Measurements from ENCODE around the gene TTL.

Gene TTL

DNA sequence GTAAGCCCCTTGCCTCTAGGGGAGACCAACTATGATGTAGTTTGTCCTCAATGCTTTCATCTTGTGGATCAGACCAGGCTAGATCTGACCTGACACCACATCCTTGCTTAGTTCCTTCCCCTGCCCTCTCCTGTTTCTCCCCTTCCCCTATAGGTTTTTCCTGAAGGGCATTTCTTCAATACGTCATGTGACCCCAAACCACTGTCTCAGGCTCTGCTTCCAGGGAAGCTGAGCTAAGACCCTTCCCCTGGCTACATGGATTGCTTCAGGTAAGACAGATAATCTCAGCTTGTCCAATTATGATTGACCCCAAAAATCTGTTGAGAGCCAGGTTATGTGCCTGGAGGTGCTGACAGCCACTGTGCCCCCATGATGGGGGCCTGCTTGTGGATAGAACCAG lies 22.6 kb upstream of the TTL start:
- no peak for ATAC-seq
- no peaks in the 10 kb centered on the region for H3K4me1 Mint-ChIP-seq
- H3K27ac Mint-ChIP-seq: no peak overlapping the region
- H3K4me3 Mint-ChIP-seq: no peak overlapping the region
- DNase-seq: no peak
- no peaks in the 10 kb centered on the region for H3K9me3 Mint-ChIP-seq
- peaks cover 16% of the 10 kb centered on the region for H3K27me3 Mint-ChIP-seq

DNA sequence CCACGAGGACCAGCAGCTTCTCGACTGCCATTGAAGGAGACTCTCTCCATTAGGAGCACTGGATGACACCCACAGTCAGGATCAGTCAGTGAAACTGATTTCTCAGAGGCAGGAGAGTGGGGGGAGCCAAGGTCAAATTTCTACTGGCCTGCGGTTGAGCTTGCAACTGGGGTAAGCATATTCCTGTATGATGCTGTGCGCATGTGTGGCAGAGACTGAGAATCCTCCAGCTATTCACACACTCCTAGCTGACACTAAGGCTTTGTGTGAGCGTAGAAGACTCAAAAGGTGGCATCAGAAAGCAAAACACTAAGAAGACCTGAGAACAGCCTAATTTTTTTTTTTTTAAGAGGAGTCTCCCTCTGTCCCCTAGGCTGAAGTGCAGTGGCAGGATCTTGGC lies 19.8 kb upstream of the TTL start:
- Mint-ChIP-seq H3K9me3 (no peaks in the 10 kb centered on the region), H3K27ac (no peak overlapping the region), H3K4me1 (no peaks in the 10 kb centered on the region), H3K4me3 (no peak overlapping the region), H3K27me3 (peaks cover 16% of the 10 kb centered on the region)
- DNase-seq: no peak
- no peak for ATAC-seq

DNA sequence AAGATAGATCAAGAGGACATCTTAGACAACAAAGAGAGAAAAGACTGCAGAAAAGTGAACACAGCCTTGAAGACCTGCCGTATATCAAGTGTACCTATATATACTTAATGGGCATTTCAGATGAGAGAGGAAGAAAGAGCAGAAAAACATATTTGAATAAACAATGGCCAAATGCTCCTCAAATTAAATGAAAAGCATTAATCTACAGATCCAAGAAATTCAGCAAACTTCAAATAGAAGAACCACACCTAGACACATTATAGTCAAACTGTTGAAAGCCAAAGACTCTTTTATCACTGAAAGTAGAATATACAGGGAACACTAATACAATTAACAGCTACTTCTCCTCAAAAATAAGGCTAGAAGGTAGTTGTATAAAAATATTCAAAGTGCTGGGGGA lies 18.7 kb upstream of the TTL start:
- H3K4me1 Mint-ChIP-seq: no peaks in the 10 kb centered on the region
- peaks cover 16% of the 10 kb centered on the region for H3K27me3 Mint-ChIP-seq
- no peak overlapping the region for H3K4me3 Mint-ChIP-seq
- ATAC-seq (no peak), DNase-seq (no peak)
- no peaks in the 10 kb centered on the region for H3K9me3 Mint-ChIP-seq
- no peak overlapping the region for H3K27ac Mint-ChIP-seq

DNA sequence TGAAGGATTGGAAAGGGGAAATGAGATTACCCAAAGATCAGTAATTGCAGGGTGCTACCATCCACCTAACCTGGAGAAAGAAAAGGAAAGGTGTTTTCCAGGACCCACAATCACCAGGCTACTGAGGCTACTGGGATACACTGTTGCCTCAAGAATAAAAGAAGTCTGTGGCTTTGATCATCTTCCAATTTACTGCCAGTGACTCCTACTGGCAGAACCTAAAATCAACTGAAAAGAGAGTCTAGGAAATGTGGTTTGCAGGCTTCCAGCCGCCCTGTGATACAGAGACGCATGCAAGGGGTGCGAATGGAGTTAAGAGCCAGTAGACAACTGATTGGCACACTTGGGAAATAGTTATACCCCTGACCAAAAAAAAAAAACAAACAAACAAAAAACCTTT lies 16.6 kb upstream of the TTL start:
- ATAC-seq (no peak), DNase-seq (no peak)
- Mint-ChIP-seq H3K4me3 (no peak overlapping the region), H3K27ac (no peak overlapping the region), H3K9me3 (no peaks in the 10 kb centered on the region), H3K27me3 (peaks cover 16% of the 10 kb centered on the region), H3K4me1 (no peaks in the 10 kb centered on the region)

DNA sequence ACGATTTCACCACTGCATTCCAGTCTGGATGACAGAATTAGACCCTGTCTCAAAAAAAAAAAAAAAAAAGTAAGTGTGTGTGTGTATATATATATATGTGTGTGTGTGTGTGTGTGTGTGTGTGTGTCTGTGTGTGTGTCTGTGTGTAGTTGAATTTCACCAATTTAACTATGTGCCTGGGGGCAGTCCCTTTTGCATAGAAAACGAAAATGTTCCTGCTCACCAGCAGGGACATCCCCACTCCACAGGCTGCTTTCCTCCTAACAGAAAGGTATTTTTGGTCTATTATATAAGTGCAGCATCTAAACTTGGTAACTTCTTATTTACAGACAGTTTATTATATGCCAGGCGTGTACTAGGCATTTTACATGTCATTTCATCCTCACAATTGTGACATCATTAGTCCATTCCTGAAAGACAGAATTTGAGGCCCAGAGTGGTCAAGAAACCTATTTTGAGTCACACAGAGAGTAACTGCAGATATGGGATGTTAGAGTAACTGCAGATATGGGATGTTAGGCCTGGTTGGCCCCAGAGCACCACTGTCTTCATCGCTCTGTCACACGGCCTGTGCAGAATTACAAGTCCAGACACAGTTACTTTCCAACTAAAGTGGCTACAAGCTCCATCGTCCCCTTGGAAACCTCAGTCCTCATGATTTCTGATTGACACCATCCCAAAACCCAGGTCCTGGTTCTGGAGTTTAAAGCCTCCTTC lies 9.3 kb upstream of the TTL start:
- Mint-ChIP-seq H3K4me1 (no peaks in the 10 kb centered on the region), H3K27ac (no peak overlapping the region), H3K27me3 (no peaks in the 10 kb centered on the region), H3K9me3 (no peaks in the 10 kb centered on the region), H3K4me3 (no peak overlapping the region)
- DNase-seq: no peak
- peak; percentile 71 for ATAC-seq

DNA sequence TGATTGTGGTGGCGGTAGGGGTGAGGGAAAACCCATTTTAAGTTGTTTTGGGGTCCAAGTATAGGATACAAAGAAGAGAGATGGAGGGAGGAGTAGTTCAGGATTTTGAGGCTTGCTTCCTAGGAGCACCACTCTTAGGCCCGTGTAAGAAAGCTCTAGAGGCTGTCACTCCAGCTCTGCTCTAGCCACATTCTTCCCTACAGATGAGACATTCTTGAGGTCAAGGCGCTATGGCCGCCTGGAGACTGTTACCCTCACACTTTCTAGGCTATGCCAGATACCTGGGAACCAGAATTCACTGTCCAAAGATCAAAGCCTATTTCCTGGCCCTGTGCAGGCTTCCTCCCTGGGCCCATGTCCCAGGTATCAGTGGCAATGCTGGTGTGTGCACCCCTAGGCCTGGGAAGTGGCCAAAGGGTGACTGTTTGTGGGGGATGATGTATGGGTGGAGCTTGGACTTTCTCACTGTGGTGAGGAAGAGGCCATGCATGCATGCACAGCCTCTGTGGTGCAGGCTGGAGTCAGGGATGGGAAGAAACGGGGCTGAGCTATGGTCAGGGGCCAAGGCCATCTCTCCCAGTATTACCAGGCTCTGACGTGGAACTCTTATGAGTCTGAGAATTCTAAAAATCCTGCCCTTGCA lies 7.0 kb upstream of the TTL start:
- Mint-ChIP-seq H3K9me3 (no peaks in the 10 kb centered on the region), H3K27ac (no peak overlapping the region)
- ATAC-seq: no peak

DNA sequence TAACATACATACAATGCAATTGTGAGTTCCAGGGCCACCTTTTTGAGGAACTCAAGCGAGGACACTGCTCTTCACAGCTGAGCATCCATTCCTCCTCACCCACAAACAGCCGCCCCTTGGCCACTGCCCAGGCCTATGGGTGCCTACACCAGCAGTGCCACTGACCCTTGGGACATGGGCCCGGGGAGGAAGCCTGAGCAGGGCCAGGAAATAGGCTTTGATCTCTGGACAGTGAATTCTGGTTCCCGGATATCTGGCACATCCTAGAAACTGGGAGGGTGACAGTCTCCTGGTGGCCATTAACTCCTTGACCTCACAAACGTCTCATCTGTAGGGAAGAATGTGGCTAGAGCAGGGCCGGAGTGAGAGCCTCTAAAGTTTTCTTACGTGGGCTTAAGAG lies 5.5 kb upstream of the TTL start:
- no peaks in the 10 kb centered on the region for H3K27me3 Mint-ChIP-seq
- no peak overlapping the region for H3K27ac Mint-ChIP-seq
- H3K4me3 Mint-ChIP-seq: no peak overlapping the region
- ATAC-seq (no peak), DNase-seq (no peak)
- H3K9me3 Mint-ChIP-seq: no peaks in the 10 kb centered on the region
- H3K4me1 Mint-ChIP-seq: peaks cover 9% of the 10 kb centered on the region

More for the DNA sequence above, 7.0 kb upstream of the TTL start:
- Mint-ChIP-seq H3K27me3 (no peaks in the 10 kb centered on the region), H3K4me3 (no peak overlapping the region), H3K4me1 (no peaks in the 10 kb centered on the region)
- DNase-seq: no peak

DNA sequence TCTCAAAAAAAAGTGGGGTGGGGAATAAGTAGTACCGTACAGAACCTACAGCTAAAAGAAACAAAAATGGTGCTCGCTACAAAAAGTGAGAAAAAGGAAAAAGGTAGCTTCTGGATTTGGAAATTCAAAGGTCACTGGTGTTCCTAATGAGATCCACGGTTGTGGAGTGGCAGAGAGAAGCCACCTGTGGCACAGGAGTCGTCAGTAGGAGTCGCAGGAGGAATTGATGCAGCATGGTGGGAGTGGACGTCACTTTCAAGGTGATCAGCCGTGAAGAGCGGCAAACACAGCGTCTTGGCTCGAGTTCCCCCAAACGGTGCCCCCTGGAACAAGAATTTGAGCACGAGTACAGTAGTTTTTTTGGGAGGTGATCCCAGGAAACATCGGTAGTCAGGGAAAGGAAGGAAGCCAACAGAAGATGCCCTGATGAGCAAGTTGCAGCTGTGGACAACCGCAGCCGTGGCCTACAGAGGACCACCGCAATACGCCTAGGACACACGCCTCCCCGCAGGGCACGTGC lies 1.4 kb upstream of the TTL start:
- no peak for ATAC-seq
- Mint-ChIP-seq H3K4me3 (peak overlapping the region; percentile 93 to 94), H3K4me1 (peaks cover 29% of the 10 kb centered on the region), H3K27me3 (no peaks in the 10 kb centered on the region), H3K9me3 (no peaks in the 10 kb centered on the region), H3K27ac (peak overlapping the region in 1 of 2 donors; percentile 69)
- DNase-seq: no peak

DNA sequence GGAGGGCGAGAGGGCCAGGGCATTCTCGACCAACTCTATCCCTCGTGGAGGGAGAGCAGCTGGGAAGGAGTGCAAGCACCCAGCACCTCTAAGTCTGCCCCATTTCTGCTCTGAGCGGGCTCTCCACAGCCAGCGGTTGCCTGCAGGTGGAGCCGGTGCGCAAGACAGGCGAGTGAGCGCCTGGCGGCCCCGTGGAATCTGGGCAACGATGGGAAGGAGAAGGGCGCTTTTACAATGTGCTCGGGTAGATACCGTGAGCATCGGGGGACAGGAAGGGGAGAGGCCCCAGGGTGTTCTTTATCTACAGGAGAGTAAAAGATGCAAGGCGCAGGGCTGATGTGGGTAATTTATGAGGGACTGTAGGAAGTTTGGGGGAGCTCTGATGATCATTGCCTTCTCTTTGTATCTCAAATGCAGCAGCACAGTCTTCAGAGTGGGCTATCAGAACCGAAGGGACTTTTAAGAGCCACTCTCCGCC lies 867 bp upstream of the TTL start:
- peak; percentile 84 to 86 for DNase-seq
- peak; percentile 89 for ATAC-seq
- H3K27me3 Mint-ChIP-seq: no peaks in the 10 kb centered on the region
- H3K4me1 Mint-ChIP-seq: peaks cover 34% of the 10 kb centered on the region
- H3K9me3 Mint-ChIP-seq: no peaks in the 10 kb centered on the region
- peak overlapping the region; percentile 93 to 94 for H3K4me3 Mint-ChIP-seq
- peak overlapping the region; percentile 69 to 93 for H3K27ac Mint-ChIP-seq

DNA sequence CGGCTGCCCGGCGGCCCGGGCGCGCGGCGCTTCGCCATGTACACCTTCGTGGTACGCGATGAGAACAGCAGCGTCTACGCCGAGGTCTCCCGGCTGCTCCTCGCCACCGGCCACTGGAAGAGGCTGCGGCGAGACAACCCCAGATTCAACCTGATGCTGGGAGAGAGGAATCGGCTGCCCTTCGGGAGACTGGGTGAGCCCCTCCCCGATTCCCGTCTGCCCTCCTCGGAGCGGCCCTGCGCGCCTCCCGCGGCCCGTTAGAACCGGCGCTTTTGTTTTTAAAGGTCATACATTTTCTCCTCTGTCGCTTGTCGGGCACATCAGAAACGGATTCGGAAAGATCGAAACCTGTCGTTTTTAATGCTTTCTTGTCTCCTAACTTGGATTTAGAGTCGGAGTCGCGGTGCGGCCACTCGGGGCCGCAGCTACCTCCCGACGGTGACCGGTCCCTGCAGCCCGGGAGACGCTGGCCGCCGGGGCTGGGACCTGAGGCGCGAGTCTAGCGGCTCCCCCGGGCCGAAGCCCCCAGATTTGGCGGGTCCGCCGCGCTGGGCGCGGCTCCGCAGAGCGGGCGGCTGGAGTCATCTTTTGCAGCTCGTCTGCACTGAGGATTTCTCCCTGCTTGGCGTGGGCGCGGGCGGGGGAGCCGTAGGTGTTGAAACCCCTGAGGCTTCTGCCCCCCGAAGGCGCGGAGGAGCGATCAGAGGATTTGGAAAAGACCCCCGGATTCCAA lies 519 bp downstream of the TTL start:
- Mint-ChIP-seq H3K27ac (peak overlapping the region; percentile 72 to 86), H3K9me3 (no peaks in the 10 kb centered on the region), H3K4me3 (peak overlapping the region; percentile 87 to 95), H3K27me3 (no peaks in the 10 kb centered on the region), H3K4me1 (peaks cover 48% of the 10 kb centered on the region)
- peak; percentile 31 for ATAC-seq
- DNase-seq: peak; percentile 29 to 30

DNA sequence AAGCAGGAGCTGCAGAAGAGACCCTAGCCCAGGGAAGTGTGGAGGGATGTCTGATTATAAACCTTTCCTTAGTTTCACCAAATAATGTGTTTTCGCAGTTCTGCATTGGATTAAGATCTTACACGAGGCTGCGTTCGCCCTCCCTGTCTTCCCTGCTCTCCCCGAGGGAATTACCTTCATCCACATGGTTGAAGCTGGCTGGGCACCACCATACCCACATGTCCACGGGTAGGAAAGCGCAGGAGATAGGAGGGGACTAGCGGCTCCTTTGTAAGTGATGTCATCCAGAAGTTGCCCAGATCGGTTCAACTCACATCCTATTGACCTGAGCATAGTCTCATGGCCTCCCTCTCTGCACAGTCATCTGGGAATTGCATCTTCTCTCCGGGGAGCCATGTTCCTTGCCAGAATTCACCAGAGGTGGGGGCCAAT lies 1.1 kb downstream of the TTL start:
- H3K27ac Mint-ChIP-seq: peak overlapping the region in 1 of 2 donors; percentile 72
- peak overlapping the region; percentile 87 to 95 for H3K4me3 Mint-ChIP-seq
- H3K9me3 Mint-ChIP-seq: no peaks in the 10 kb centered on the region
- DNase-seq (no peak), ATAC-seq (no peak)
- H3K4me1 Mint-ChIP-seq: peaks cover 52% of the 10 kb centered on the region
- H3K27me3 Mint-ChIP-seq: no peaks in the 10 kb centered on the region

DNA sequence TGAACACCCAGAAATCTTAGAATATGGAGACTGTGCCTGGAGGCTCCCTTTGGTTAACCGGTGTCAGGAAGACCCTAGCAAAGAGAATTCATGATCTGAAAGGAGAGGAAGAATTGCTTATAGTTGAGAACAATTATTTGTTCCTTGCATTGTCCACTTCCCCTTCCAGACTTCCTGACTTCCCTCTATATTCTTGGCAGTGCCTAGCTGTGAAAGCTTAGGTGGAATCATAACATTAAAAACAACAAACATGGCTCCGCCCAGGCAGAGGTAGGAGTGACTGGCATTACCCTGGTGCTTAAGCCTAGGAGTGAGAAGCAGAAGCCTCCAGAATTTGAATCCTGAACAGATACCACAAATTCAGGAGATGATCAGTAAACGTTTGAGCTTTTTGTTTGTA lies 1.9 kb downstream of the TTL start:
- no peak for ATAC-seq
- Mint-ChIP-seq H3K9me3 (no peaks in the 10 kb centered on the region), H3K4me3 (peak overlapping the region; percentile 87 to 95), H3K27ac (no peak overlapping the region), H3K27me3 (no peaks in the 10 kb centered on the region), H3K4me1 (peaks cover 52% of the 10 kb centered on the region)
- DNase-seq: no peak

DNA sequence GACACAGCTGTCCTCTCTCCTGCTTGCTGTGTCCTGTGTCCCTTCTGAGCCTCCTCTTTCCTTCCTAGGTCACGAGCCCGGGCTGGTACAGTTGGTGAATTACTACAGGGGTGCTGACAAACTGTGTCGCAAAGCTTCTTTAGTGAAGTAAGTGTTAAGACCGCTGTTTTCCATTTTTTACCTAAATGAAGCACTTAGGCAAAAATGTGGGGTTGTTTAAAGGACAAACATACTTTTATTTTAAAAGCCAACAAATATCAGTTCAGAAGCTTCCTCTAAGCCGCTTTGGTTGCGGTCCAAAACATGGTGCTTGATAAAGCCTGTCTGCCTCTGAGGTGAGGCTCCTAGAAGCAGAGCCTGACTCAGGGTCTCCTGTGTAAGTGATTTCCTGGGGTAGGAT lies 3.9 kb downstream of the TTL start:
- Mint-ChIP-seq H3K4me3 (peak overlapping the region in 1 of 2 donors; percentile 31), H3K4me1 (peaks cover 45% of the 10 kb centered on the region), H3K27ac (no peak overlapping the region), H3K27me3 (no peaks in the 10 kb centered on the region), H3K9me3 (no peaks in the 10 kb centered on the region)
- ATAC-seq: no peak
- no peak for DNase-seq

DNA sequence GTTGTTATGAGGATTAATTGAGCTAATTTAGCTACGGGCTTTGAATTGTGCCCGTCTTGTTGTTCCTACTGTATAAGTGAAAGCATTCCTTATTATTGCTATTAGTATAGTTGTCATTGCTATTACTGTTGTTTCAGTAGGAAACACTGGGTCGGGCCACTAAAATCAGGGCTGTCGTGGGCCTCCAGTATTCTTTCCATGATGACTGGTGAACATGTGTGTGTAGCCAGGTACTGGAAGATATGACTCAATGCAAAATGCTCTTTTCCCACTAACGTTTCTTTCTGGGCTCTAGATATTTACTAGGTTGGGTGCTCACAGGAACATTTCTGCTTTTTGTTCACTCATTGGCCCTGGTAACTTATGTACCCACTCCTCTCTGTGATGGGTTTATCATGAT lies 4.9 kb downstream of the TTL start:
- Mint-ChIP-seq H3K4me1 (peaks cover 43% of the 10 kb centered on the region), H3K9me3 (no peaks in the 10 kb centered on the region), H3K4me3 (no peak overlapping the region), H3K27me3 (no peaks in the 10 kb centered on the region), H3K27ac (no peak overlapping the region)
- ATAC-seq (no peak), DNase-seq (no peak)

DNA sequence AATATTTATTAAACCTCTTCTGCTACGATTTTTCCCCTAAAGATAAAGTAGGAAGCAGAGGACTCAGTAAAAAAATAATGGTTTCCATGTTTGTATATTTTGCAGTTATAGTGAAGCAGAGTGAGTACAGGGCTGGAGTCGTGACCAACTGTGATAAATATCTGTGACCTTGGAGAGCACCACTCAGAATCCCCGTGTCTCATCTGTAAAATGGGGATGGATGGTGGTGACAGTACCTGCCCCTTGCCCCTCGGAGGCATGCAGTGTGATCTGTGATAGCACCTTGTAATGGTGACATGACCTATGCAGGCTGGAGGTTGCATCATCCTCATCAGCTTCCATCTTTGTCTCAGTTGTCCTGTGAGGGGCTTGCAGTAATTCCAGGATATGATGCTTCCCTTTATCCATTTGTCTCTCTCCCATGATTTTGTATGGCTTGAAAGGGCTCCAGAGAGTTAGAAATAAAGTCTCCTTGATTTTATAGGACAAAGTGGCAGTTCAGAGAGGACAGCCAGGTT lies 5.5 kb downstream of the TTL start:
- H3K27me3 Mint-ChIP-seq: no peaks in the 10 kb centered on the region
- no peak overlapping the region for H3K27ac Mint-ChIP-seq
- H3K4me3 Mint-ChIP-seq: no peak overlapping the region
- no peaks in the 10 kb centered on the region for H3K9me3 Mint-ChIP-seq
- ATAC-seq (no peak), DNase-seq (no peak)
- H3K4me1 Mint-ChIP-seq: peaks cover 43% of the 10 kb centered on the region

DNA sequence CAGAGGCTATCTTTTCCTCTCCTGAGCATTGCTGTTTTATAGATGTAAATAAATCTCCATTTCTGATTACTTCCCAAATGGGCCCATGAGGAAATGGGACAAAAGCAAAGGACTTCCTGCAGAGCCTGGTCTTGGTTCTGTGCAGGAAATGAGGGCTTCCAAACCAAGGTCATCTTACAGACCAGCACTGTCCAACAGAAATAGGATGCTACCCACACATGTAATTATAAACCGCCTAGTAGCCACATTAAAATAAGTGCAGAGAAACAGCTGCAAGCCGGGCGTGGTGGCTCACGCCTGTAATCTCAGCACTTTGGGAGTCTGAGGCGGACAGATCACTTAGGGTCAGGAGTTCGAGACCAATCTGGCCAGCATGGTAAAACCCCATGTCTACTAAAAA lies 6.2 kb downstream of the TTL start:
- H3K9me3 Mint-ChIP-seq: no peaks in the 10 kb centered on the region
- H3K27me3 Mint-ChIP-seq: no peaks in the 10 kb centered on the region
- H3K4me1 Mint-ChIP-seq: peaks cover 38% of the 10 kb centered on the region
- no peak for DNase-seq
- ATAC-seq: no peak
- H3K27ac Mint-ChIP-seq: no peak overlapping the region
- no peak overlapping the region for H3K4me3 Mint-ChIP-seq
